ENCODE data around the gene PRKACG. TPM values are rescaled to one million over a fixed set of nuclear protein-coding genes. Genes with fewer than 3 reads are reported as not detected.

PRKACG gene
- total RNA-seq, 4 donors from 2014 or later = not detected

GRCh38 chr9:68966496-68966944 is 47.4 kb downstream of the PRKACG start:
- Histone ChIP-seq H3K36me3 (no peaks in the 10 kb centered on the region), H3K9me3 (no peaks in the 10 kb centered on the region), H3K4me3 (replicated peaks in 1 of 3) (no peak overlapping the region), H3K4me1 (no peaks in the 10 kb centered on the region), H3K27me3 (no peaks in the 10 kb centered on the region), H3K27ac (no peak overlapping the region)
- WGBS, 2 donors = 90 to 91% methylated on average over 1 of the region's 1 CpG
- intact Hi-C loops (cut with DNase I) = no loop called here
- TF ChIP-seq CTCF (IDR thresholded peaks at IDR 0.05) (no peak), POLR2A (IDR thresholded peaks at IDR 0.05) (no peak)
- no peak for DNase-seq

- Histone ChIP-seq H3K4me1 (no peaks in the 10 kb centered on the region), H3K4me3 (replicated peaks in 1 of 3) (no peak overlapping the region), H3K27ac (no peak overlapping the region), H3K9me3 (no peaks in the 10 kb centered on the region), H3K36me3 (no peaks in the 10 kb centered on the region), H3K27me3 (no peaks in the 10 kb centered on the region)
- TF ChIP-seq CTCF (IDR thresholded peaks at IDR 0.05) = no peak
- TF ChIP-seq POLR2A (IDR thresholded peaks at IDR 0.05) = no peak
- intact Hi-C loops (cut with DNase I) = no loop called here
- 73 to 80% methylated on average over 3 of the region's 3 CpGs for WGBS, 2 donors
- DNase-seq = no peak
Measured at GRCh38 chr9:68964765-68965164, 49.1 kb downstream of the PRKACG start.

GRCh38 chr9:68964102-68964541 is 49.8 kb downstream of the PRKACG start:
- TF ChIP-seq CTCF (IDR thresholded peaks at IDR 0.05) = no peak
- TF ChIP-seq POLR2A (IDR thresholded peaks at IDR 0.05) = no peak
- DNase-seq = no peak
- intact Hi-C loops (cut with DNase I) = no loop called here
- H3K27me3 ChIP-seq = no peaks in the 10 kb centered on the region
- WGBS, 2 donors = 63 to 68% methylated on average over 3 of the region's 3 CpGs
- H3K9me3 ChIP-seq = no peaks in the 10 kb centered on the region
- no peaks in the 10 kb centered on the region for H3K36me3 ChIP-seq
- H3K4me3 ChIP-seq (replicated peaks in 1 of 3) = no peak overlapping the region
- no peaks in the 10 kb centered on the region for H3K4me1 ChIP-seq
- no peak overlapping the region for H3K27ac ChIP-seq

- Histone ChIP-seq H3K4me3 (replicated peaks in 1 of 3) (no peak overlapping the region), H3K36me3 (no peaks in the 10 kb centered on the region), H3K9me3 (no peaks in the 10 kb centered on the region), H3K27me3 (no peaks in the 10 kb centered on the region), H3K4me1 (no peaks in the 10 kb centered on the region), H3K27ac (no peak overlapping the region)
- WGBS, 2 donors = 86 to 88% methylated on average over 3 of the region's 3 CpGs
- intact Hi-C loops (cut with DNase I) = no loop called here
- no peak for TF ChIP-seq CTCF (IDR thresholded peaks at IDR 0.05)
- no peak for TF ChIP-seq POLR2A (IDR thresholded peaks at IDR 0.05)
- DNase-seq = no peak
Measured at GRCh38 chr9:68963416-68963815, 50.5 kb downstream of the PRKACG start.

Other genes starting within 250 kb of the PRKACG start
- 10 to 100 TPM; 10.6 to 11.4 (median 11.1) TPM for gene FXN, start 21.6 kb upstream of the PRKACG start, total RNA-seq
- 100 to 1,000 TPM; 200 to 266 (median 232) TPM for gene TJP2, start 160.2 kb upstream of the PRKACG start, total RNA-seq

Measured in thyroid gland (tissue), 4 donors.